ENCODE measurements around the gene ABCA6.

DNA sequence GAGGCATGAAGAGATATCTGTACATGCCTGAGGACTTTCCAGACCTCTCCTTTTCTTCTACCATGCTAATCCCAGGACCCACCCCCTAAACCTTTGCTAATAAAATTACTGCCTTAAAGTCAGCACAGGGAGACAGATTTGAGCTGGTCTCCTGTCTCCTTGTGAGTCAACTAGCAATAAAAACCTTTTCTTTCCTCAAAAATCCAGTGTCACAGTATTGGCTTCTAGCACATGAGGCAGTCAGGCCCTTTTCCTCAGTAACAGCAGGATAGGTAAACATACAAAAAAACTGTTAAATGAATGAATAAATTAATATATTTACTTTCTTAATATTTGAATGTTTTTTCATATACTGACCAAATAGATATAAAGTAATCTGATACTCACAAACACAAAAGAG is 45.6 kb upstream of the ABCA6 start:
- TF ChIP-seq, protein P1, sequence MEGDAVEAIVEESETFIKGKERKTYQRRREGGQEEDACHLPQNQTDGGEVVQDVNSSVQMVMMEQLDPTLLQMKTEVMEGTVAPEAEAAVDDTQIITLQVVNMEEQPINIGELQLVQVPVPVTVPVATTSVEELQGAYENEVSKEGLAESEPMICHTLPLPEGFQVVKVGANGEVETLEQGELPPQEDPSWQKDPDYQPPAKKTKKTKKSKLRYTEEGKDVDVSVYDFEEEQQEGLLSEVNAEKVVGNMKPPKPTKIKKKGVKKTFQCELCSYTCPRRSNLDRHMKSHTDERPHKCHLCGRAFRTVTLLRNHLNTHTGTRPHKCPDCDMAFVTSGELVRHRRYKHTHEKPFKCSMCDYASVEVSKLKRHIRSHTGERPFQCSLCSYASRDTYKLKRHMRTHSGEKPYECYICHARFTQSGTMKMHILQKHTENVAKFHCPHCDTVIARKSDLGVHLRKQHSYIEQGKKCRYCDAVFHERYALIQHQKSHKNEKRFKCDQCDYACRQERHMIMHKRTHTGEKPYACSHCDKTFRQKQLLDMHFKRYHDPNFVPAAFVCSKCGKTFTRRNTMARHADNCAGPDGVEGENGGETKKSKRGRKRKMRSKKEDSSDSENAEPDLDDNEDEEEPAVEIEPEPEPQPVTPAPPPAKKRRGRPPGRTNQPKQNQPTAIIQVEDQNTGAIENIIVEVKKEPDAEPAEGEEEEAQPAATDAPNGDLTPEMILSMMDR (conservative IDR thresholded peaks at IDR 0.05 in 1 of 2, IDR thresholded peaks at IDR 0.05 in 1 of 2; ENCODE audit: low read depth in 1 of 2, low read length in 2 of 2): no peak
- TF ChIP-seq EZH2 (IDR thresholded peaks at IDR 0.05; ENCODE audit: low read length, missing control alignments): no peak
